H1 (cell line): ENCODE data around the gene CPO. TPM values are rescaled to one million over a fixed set of nuclear protein-coding genes. Genes with fewer than 3 reads are reported as not detected.
A peak's percentile ranks its signal among the peaks of the same experiment; 100 is the strongest.

Experiments used
- CTCF ChIA-PET: fragments of 300-600 bp; sonication (Branson Sonifier 250); formaldehyde crosslinking; loops from one replicate; lab custom pipeline; 2021; ENCODE audit not compliant: partially characterized antibody; lab: Charles Lee
- POLR2A ChIA-PET: fragments of 300-600 bp; sonication (Branson Sonifier 250); formaldehyde crosslinking; loops from one replicate; lab custom pipeline; 2021; ENCODE audit warnings: inconsistent platforms; ENCODE audit not compliant: partially characterized antibody; lab: Charles Lee
- DNase-seq, 2 experiments: peaks; one replicate each; pipeline versions ENCODE4 v3.0.0 to v3.0.0-alpha.2; 2010 to 2022; ENCODE audit warnings: low spot score in 2 of 2, low read depth in 1 of 2, mixed read lengths in 1 of 2
- FAIRE-seq: peaks from 2 replicates; lab custom pipeline; 2011; peaks lifted over from hg19 to GRCh38; lab: Jason Lieb, UNC
- H2AFZ ChIP-seq: 2 replicates; pipeline ENCODE4 v1.8.1; 2012; ENCODE audit warnings: low read length, inconsistent platforms
- H2AK5ac ChIP-seq: 2 replicates; pipeline ENCODE4 v1.6.1; 2013; ENCODE audit warnings: low read depth, low read length
- H2BK120ac ChIP-seq: replicated peaks from 2 replicates; pipeline ENCODE3; 2013; ENCODE audit warnings: low read depth, low read length, inconsistent platforms
- H2BK12ac ChIP-seq: 2 replicates; pipeline ENCODE4 v1.6.1; 2013; ENCODE audit warnings: low read depth, low read length
- H2BK15ac ChIP-seq: 2 replicates; pipeline ENCODE4 v1.6.1; 2013; ENCODE audit warnings: low read length
- H2BK20ac ChIP-seq: 2 replicates; pipeline ENCODE4 v1.6.1; 2013; ENCODE audit warnings: low read length
- H2BK5ac ChIP-seq: 2 replicates; pipeline ENCODE4 v1.6.1; 2013; ENCODE audit warnings: low read depth, low read length
- H3K14ac ChIP-seq: 2 replicates; pipeline ENCODE4 v1.6.1; 2013; ENCODE audit warnings: inconsistent platforms; ENCODE audit not compliant: insufficient read length
- H3K18ac ChIP-seq: 2 replicates; pipeline ENCODE4 v1.6.1; 2013; ENCODE audit warnings: low read length; ENCODE audit errors: extremely low read depth
- H3K23ac ChIP-seq: 2 replicates; pipeline ENCODE4 v1.6.1; 2013; ENCODE audit warnings: inconsistent platforms; ENCODE audit not compliant: insufficient read length
- H3K23me2 ChIP-seq: 2 replicates; pipeline ENCODE4 v1.6.1; 2013; ENCODE audit warnings: low read depth, low read length
- H3K27ac ChIP-seq: 2 replicates; pipeline ENCODE4 v1.6.1; 2011; ENCODE audit warnings: low read depth, low read length, inconsistent platforms
- H3K27me3 ChIP-seq, 4 experiments: replicated peaks in 1 of 4; 1 replicate in 1 of 4; 2 replicates in 3 of 4; pipeline versions ENCODE4 v1.6.1 to v1.8.1; 2011 to 2013; ENCODE audit warnings: low read length in 3 of 4, mild to moderate bottlenecking in 3 of 4, inconsistent platforms in 2 of 4, mixed read lengths in 2 of 4, moderate library complexity in 1 of 4; ENCODE audit not compliant: control insufficient read depth in 3 of 4, insufficient read depth in 3 of 4; ENCODE audit errors: extremely low read depth in 1 of 4
- H3K36me3 ChIP-seq, 4 experiments: 2 replicates each; pipeline versions ENCODE4 v1.6.1 to v1.8.1; 2011 to 2013; ENCODE audit warnings: mild to moderate bottlenecking in 4 of 4, low read length in 3 of 4, moderate library complexity in 2 of 4, control low read depth in 1 of 4, inconsistent platforms in 1 of 4; ENCODE audit not compliant: insufficient read depth in 4 of 4, control insufficient read depth in 2 of 4
- H3K4ac ChIP-seq: replicated peaks from 2 replicates; pipeline ENCODE3; 2013; ENCODE audit warnings: low read length, low read depth, mixed read lengths, inconsistent platforms; ENCODE audit not compliant: insufficient read length
- H3K4me1 ChIP-seq, 4 experiments: replicated peaks in 1 of 4; 1 replicate in 1 of 4; 2 replicates in 3 of 4; pipeline versions ENCODE4 v1.6.1 to v1.8.1; 2011 to 2013; ENCODE audit warnings: low read length in 3 of 4, inconsistent platforms in 2 of 4, mixed read lengths in 1 of 4; ENCODE audit not compliant: insufficient read depth in 4 of 4, control insufficient read depth in 3 of 4
- H3K4me2 ChIP-seq, 2 experiments: 2 replicates each; pipeline versions ENCODE4 v1.6.1 to v1.8.1; 2011 to 2013; ENCODE audit warnings: low read depth in 2 of 2, low read length in 2 of 2, control low read depth in 1 of 2, inconsistent platforms in 1 of 2, mild to moderate bottlenecking in 1 of 2; ENCODE audit not compliant: insufficient read depth in 1 of 2
- H3K4me3 ChIP-seq, 4 experiments: fragments of 200-600, 300-600 bp in 1 of 4; sonication (generic), shearing (Covaris generic), sonication (Bioruptor Twin) in 1 of 4; 2 replicates each; pipeline versions ENCODE4 v1.5.1 to v1.8.1; 2011 to 2016; ENCODE audit warnings: low read length in 4 of 4, low read depth in 3 of 4, control low read depth in 2 of 4, inconsistent platforms in 2 of 4, mild to moderate bottlenecking in 2 of 4, mixed read lengths in 1 of 4, moderate library complexity in 1 of 4; ENCODE audit not compliant: insufficient read depth in 2 of 4; ENCODE audit errors: extremely low read depth in 1 of 4
- H3K56ac ChIP-seq: replicated peaks from 2 replicates; pipeline ENCODE3; 2013; ENCODE audit warnings: low read depth, mild to moderate bottlenecking, mixed read lengths, low read length, inconsistent platforms; ENCODE audit not compliant: insufficient read length
- H3K79me1 ChIP-seq: 2 replicates; pipeline ENCODE4 v1.6.1; 2013; ENCODE audit warnings: low read depth, low read length, control low read depth
- H3K79me2 ChIP-seq, 2 experiments: 2 replicates each; pipeline versions ENCODE4 v1.6.1 to v1.8.1; 2012 to 2013; ENCODE audit warnings: low read length in 2 of 2, mild to moderate bottlenecking in 2 of 2, inconsistent platforms in 1 of 2; ENCODE audit not compliant: insufficient read depth in 2 of 2, control insufficient read depth in 1 of 2
- H3K9ac ChIP-seq, 4 experiments: replicated peaks in 1 of 4; 1 replicate in 1 of 4; 2 replicates in 3 of 4; pipeline versions ENCODE4 v1.6.1 to v1.8.1; 2011 to 2013; ENCODE audit warnings: low read depth in 3 of 4, low read length in 3 of 4, control low read depth in 2 of 4, mild to moderate bottlenecking in 2 of 4, moderate library complexity in 2 of 4, inconsistent platforms in 1 of 4; ENCODE audit errors: extremely low read depth in 1 of 4
- H3K9me3 ChIP-seq, 2 experiments: 2 replicates each; pipeline versions ENCODE4 v1.6.1 to v1.8.1; 2012 to 2013; ENCODE audit warnings: mild to moderate bottlenecking in 2 of 2, moderate library complexity in 2 of 2, control low read depth in 1 of 2, inconsistent platforms in 1 of 2, low read depth in 1 of 2, low read length in 1 of 2, mixed read lengths in 1 of 2; ENCODE audit not compliant: insufficient read depth in 2 of 2
- H4K20me1 ChIP-seq, 2 experiments: replicated peaks in 1 of 2; 2 replicates each; pipeline versions ENCODE3 to v1.8.1; 2011 to 2013; ENCODE audit warnings: inconsistent platforms in 2 of 2, low read length in 2 of 2, mild to moderate bottlenecking in 1 of 2; ENCODE audit not compliant: insufficient read depth in 2 of 2, control insufficient read depth in 1 of 2
- H4K5ac ChIP-seq: 2 replicates; pipeline ENCODE4 v1.6.1; 2013; ENCODE audit warnings: low read length, low read depth, mixed read lengths, inconsistent platforms; ENCODE audit not compliant: insufficient read length
- H4K8ac ChIP-seq: 2 replicates; pipeline ENCODE4 v1.8.0; 2013; ENCODE audit warnings: mild to moderate bottlenecking, moderate library complexity, low read length, inconsistent platforms; ENCODE audit not compliant: insufficient read depth; ENCODE audit errors: extremely low read depth
- H4K91ac ChIP-seq: replicated peaks from 2 replicates; pipeline ENCODE3; 2013; ENCODE audit warnings: low read length, mixed read lengths, inconsistent platforms; ENCODE audit not compliant: insufficient read length
- ATF3 ChIP-seq: IDR thresholded peaks from 2 replicates; pipeline ENCODE4 v1.6.1; 2011; ENCODE audit warnings: low read depth, mild to moderate bottlenecking, low read length; ENCODE audit not compliant: insufficient read depth
- CBX5 ChIP-seq: fragments of 300-800, 300-1000 bp; sonication (generic); IDR thresholded peaks from 2 replicates; pipeline ENCODE4 v1.7.1; 2016; ENCODE audit warnings: antibody characterized with exemption, low read length, low read depth
- HDAC6 ChIP-seq: IDR thresholded peaks from one replicate; pipeline ENCODE4 v1.7.1; 2012; ENCODE audit warnings: low read depth, mild to moderate bottlenecking, inconsistent platforms, low read length, moderate library complexity
- KDM4A ChIP-seq: IDR thresholded peaks from one replicate; pipeline ENCODE4 v1.7.1; 2012; ENCODE audit warnings: low read depth, mild to moderate bottlenecking, moderate library complexity, low read length, inconsistent platforms; ENCODE audit not compliant: severe bottlenecking
- NANOG ChIP-seq: IDR thresholded peaks from 2 replicates; pipeline ENCODE4 v1.6.1; 2011; ENCODE audit warnings: low read length, low read depth, mild to moderate bottlenecking, inconsistent platforms; ENCODE audit not compliant: insufficient read depth, poor library complexity, severe bottlenecking
- PHF8 ChIP-seq: fragments of 200-600 bp; sonication (generic); conservative IDR thresholded peaks from 2 replicates; pipeline ENCODE4 v1.7.1; 2012; ENCODE audit warnings: low read depth, mild to moderate bottlenecking, inconsistent platforms, low read length, moderate library complexity
- POLR2A ChIP-seq, 2 experiments: IDR thresholded peaks; 1 replicate in 1 of 2; 2 replicates in 1 of 2; pipeline ENCODE4 v1.6.1; 2011; ENCODE audit warnings: low read depth in 2 of 2, low read length in 2 of 2, mild to moderate bottlenecking in 2 of 2; ENCODE audit errors: control extremely low read depth in 1 of 2
- RBBP5 ChIP-seq: IDR thresholded peaks from 2 replicates; pipeline ENCODE4 v1.7.1; 2012; ENCODE audit warnings: low read depth, mild to moderate bottlenecking, inconsistent platforms, low read length, moderate library complexity, borderline replicate concordance
- SIRT6 ChIP-seq: IDR thresholded peaks from one replicate; pipeline ENCODE4 v1.7.1; 2012; ENCODE audit warnings: low read length, inconsistent platforms
- SP1 ChIP-seq: IDR thresholded peaks from 2 replicates; pipeline ENCODE4 v1.6.1; 2011; ENCODE audit warnings: low read depth, low read length
- SP2 ChIP-seq: IDR thresholded peaks from 2 replicates; pipeline ENCODE4 v1.6.1; 2012; ENCODE audit warnings: mild to moderate bottlenecking, low read length, inconsistent platforms
- SP4 ChIP-seq: IDR thresholded peaks from 2 replicates; pipeline ENCODE4 v1.6.1; 2012; ENCODE audit warnings: low read length, inconsistent platforms
- TAF1 ChIP-seq: IDR thresholded peaks from 2 replicates; pipeline ENCODE4 v1.6.1; 2011; ENCODE audit warnings: mild to moderate bottlenecking, low read depth, low read length
- TEAD4 ChIP-seq: IDR thresholded peaks from 2 replicates; pipeline ENCODE4 v1.6.1; 2012; ENCODE audit warnings: low read depth, low read length, inconsistent platforms, mixed read lengths
- ZNF274 ChIP-seq: IDR thresholded peaks from 2 replicates; pipeline ENCODE4 v1.7.0; 2012; ENCODE audit warnings: low read length, borderline replicate concordance; ENCODE audit errors: extremely low read depth
- WGBS, 2 experiments: shearing (Covaris generic) in 1 of 2; methylation state at CpG; one replicate each; pipeline versions ENCODE4 v1.1.6 to v1.1.7; 2013 to 2015; ENCODE audit warnings: low lambda C conversion rate in 2 of 2, mixed read lengths in 2 of 2, inconsistent platforms in 1 of 2, low coverage in 1 of 2, missing lambda C conversion rate in 1 of 2; ENCODE audit not compliant: insufficient replicate concordance in 2 of 2, insufficient coverage in 1 of 2, insufficient read length in 1 of 2; ENCODE audit errors: extremely low coverage in 1 of 2, missing lambda C conversion rate in 1 of 2; 5-methylcytosine and 5-hydroxymethylcytosine counted together
- polyA plus RNA-seq, 7 experiments: library from polyadenylated mRNA; depleted of rRNA in 3 of 7; stranded (reverse) in 5 of 7; unstranded in 2 of 7; fragments of >200 nt in 5 of 7; fragments of 200-250 nt in 2 of 7; gene quantifications; 1 replicate in 5 of 7; 2 replicates in 1 of 7; 4 replicates in 1 of 7; pipeline versions ENCODE4 v1.2.1 to v1.2.3, GENCODE V29; 2011 to 2013; ENCODE audit warnings: missing spikeins in 2 of 7, mixed read lengths in 2 of 7
- total RNA-seq: library from RNA; stranded (reverse); fragmentation: NEBNext Ultra II Directional; extraction: Animal tissue kit (Norgen Biotek cat#: 25700); gene quantifications from 2 replicates; pipeline ENCODE4 v1.2.1, GENCODE V29; 2021

CPO gene
- total and polyA plus RNA-seq, 2 of the 8 experiments (the other 6 are each of a cell fraction or from before 2014, with no cell fraction given), result 1.3 TPM

DNA sequence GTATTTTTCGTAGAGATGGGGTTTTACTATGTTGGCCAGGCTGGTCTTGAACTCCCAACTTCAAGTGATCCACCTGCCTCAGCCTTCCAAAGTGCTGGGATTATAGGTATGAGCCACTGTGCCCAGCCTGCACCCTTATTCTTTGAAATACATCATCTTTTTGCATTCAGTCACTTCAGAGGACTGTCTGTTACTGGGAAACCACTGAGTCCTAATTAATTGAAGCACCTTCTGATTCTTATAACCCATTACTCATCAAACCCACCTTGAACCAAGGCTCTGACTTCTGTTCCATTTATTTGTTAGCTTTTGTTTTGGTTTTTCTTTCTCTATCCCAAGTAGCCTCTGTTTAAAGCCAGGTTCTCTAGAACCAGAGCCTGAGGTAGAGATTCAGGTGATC is 49.6 kb downstream of the CPO start:
- Histone ChIP-seq H2BK15ac (peak overlapping the region; percentile 88; the same call in 1 of the 2 replicates), H3K4me1 (no peaks in the 10 kb centered on the region; a peak in 1 of 7 replicates), H3K9ac (no peak overlapping the region), H3K27ac (no peak overlapping the region), H2AFZ (peak overlapping the region; percentile 85; the same call in 1 of the 2 replicates), H4K5ac (no peak overlapping the region), H3K23me2 (no peaks in the 10 kb centered on the region; the same call in 1 of the 2 replicates), H3K14ac (no peak overlapping the region), H3K27me3 (no peaks in the 10 kb centered on the region), H3K36me3 (no peaks in the 10 kb centered on the region), H3K18ac (no peak overlapping the region), H3K4ac (no peak overlapping the region), H3K79me1 (no peaks in the 10 kb centered on the region), H2BK20ac (no peak overlapping the region), H2BK5ac (0 out of 2 replicates have a peak overlapping the region, but pooled peaks have one; percentile 25), H4K91ac (no peak overlapping the region), H3K79me2 (no peaks in the 10 kb centered on the region), H2BK12ac (0 out of 2 replicates have a peak overlapping the region, but pooled peaks have one; percentile 80), H3K9me3 (no peaks in the 10 kb centered on the region), H4K20me1 (no peaks in the 10 kb centered on the region), H2BK120ac (peak overlapping the region; percentile 75), H3K4me2 (no peak overlapping the region), H3K4me3 (no peak overlapping the region), H2AK5ac (no peak overlapping the region), H3K56ac (no peak overlapping the region), H4K8ac (no peak overlapping the region), H3K23ac (no peak overlapping the region)
- CTCF ChIA-PET, result interaction anchor here (0.6 to 5.1 kb wide), 26 partner anchors 9 to 484 kb away, joined by 3 to 38 read pairs (median 3); no protein-coding TSS in a partner anchor
- POLR2A ChIA-PET, result interaction anchor here (0.7 to 2.0 kb wide), 2 partner anchors 177 to 192 kb away, joined by 3 to 7 read pairs; partner anchors contain the start of gene KLF7
- 82% methylated on average over 1 of the region's 1 CpG; no CpG with 5 or more reads in 1 of the 2 experiments for WGBS, 2 experiments
- DNase-seq (no peak), FAIRE-seq (no peak)
- no peak for TF ChIP-seq ATF3
- no peak for TF ChIP-seq HDAC6
- no peak for TF ChIP-seq TAF1
- no peak for TF ChIP-seq SP2
- TF ChIP-seq POLR2A (IDR thresholded peaks at IDR 0.05; ENCODE audit: control extremely low read depth in 1 of 2, low read depth in 2 of 2, low read length in 2 of 2), result no peak
- no peak for TF ChIP-seq SIRT6
- TF ChIP-seq CBX5, result no peak
- TF ChIP-seq RBBP5, result no peak
- TF ChIP-seq SP1, result no peak
- no peak for TF ChIP-seq NANOG
- no peak for TF ChIP-seq SP4
- TF ChIP-seq TEAD4, result no peak
- no peak for TF ChIP-seq PHF8
- TF ChIP-seq ZNF274, result no peak
- no peak for TF ChIP-seq KDM4A
